ENCODE measurements around the gene BOD1.

- TF ChIP-seq POLR2A (IDR thresholded peaks at IDR 0.05; ENCODE audit: low read depth, low read length) = no peak
- no peak for TF ChIP-seq CTCF (IDR thresholded peaks at IDR 0.05; ENCODE audit: extremely low read depth in 1 of 2, insufficient read depth in 1 of 2, low read depth in 1 of 2, low read length in 2 of 2)
- TF ChIP-seq EZH2 (IDR thresholded peaks at IDR 0.05; ENCODE audit: borderline replicate concordance, low read depth, low read length, severe bottlenecking) = no peak
- TF ChIP-seq MAX (IDR thresholded peaks at IDR 0.05; ENCODE audit: insufficient read depth, insufficient read length) = no peak
- TF ChIP-seq POLR2AphosphoS5 (IDR thresholded peaks at IDR 0.05; ENCODE audit: insufficient read depth, low read depth, low read length) = no peak
- TF ChIP-seq GATA2 (IDR thresholded peaks at IDR 0.05; ENCODE audit: insufficient read depth, insufficient read length, low read depth, low read length) = no peak
- no peak for TF ChIP-seq FOS (IDR thresholded peaks at IDR 0.05; ENCODE audit: borderline replicate concordance, insufficient read depth, low read length)
- no peak for TF ChIP-seq MYC (IDR thresholded peaks at IDR 0.05; ENCODE audit: low read depth, low read length)
- TF ChIP-seq JUN (IDR thresholded peaks at IDR 0.05; ENCODE audit: borderline replicate concordance, insufficient read depth, insufficient read length, low read depth) = no peak
Observed at GRCh38 chr5:173562451-173562850, 54.0 kb downstream of the BOD1 start.

All from endothelial cell of umbilical vein (primary cell).